ENCODE measurements around the gene RNU5B-1.

RNU5B-1 gene

GRCh38 chr15:65258375-65259262 is 45.9 kb upstream of the RNU5B-1 start:
- Histone ChIP-seq H3K27me3 (ENCODE audit: control insufficient read depth in 1 of 2, insufficient read depth in 1 of 2, low read length in 2 of 2) (no peaks in the 10 kb centered on the region), H2AK5ac (ENCODE audit: low read length, severe bottlenecking) (no peak overlapping the region), H3K27ac (ENCODE audit: low read length, poor library complexity, severe bottlenecking) (no peak overlapping the region), H3K4me3 (ENCODE audit: insufficient read depth in 1 of 2, low read depth in 1 of 2, low read length in 2 of 2) (no peak overlapping the region), H3K4ac (ENCODE audit: low read depth in 1 of 2, low read length in 2 of 2) (peak overlapping the region in 1 of 2 experiments; percentile 77), H3K4me2 (ENCODE audit: low read length, poor library complexity, severe bottlenecking) (no peak overlapping the region), H4K91ac (ENCODE audit: low read length) (peak overlapping the region; percentile 46), H3K14ac (ENCODE audit: low read length in 2 of 2) (peak overlapping the region in 1 of 2 experiments; percentile 68), H3K23ac (ENCODE audit: low read length in 2 of 2) (no peak overlapping the region), H4K8ac (ENCODE audit: low read length) (peak overlapping the region; percentile 88), H3K9me3 (ENCODE audit: control insufficient read depth, low read length) (no peaks in the 10 kb centered on the region), H3K9ac (ENCODE audit: low read length) (peak overlapping the region; percentile 51), H2BK15ac (ENCODE audit: low read depth, poor library complexity, severe bottlenecking) (peak overlapping the region; percentile 75), H3K79me1 (replicated peaks; ENCODE audit: low read length, poor library complexity, severe bottlenecking) (no peaks in the 10 kb centered on the region), H2AFZ (ENCODE audit: low read depth, low read length) (no peak overlapping the region), H2BK120ac (ENCODE audit: low read depth, low read length) (no peak overlapping the region), H2BK5ac (ENCODE audit: low read depth, low read length, poor library complexity, severe bottlenecking) (no peak overlapping the region), H2BK12ac (ENCODE audit: low read length in 2 of 2) (peak overlapping the region; percentile 47 to 86), H3K4me1 (ENCODE audit: control insufficient read depth, insufficient read depth, low read depth, low read length) (peaks cover 4% of the 10 kb centered on the region), H3K36me3 (ENCODE audit: control insufficient read depth in 1 of 2, insufficient read depth in 2 of 2, low read depth in 1 of 2, low read length in 2 of 2) (peaks cover 15 to 24% of the 10 kb centered on the region in 2 experiments), H3K18ac (ENCODE audit: low read depth in 1 of 2, low read length in 2 of 2) (peak overlapping the region; percentile 85 to 89)
- DNase-seq, result peak; percentile 79
- 46% methylated on average over 5 of the region's 5 CpGs for WGBS

- H3K79me1 ChIP-seq (replicated peaks; ENCODE audit: low read length, poor library complexity, severe bottlenecking), result no peaks in the 10 kb centered on the region
- no peak overlapping the region for H2BK5ac ChIP-seq (ENCODE audit: low read depth, low read length, poor library complexity, severe bottlenecking)
- H3K27me3 ChIP-seq (ENCODE audit: control insufficient read depth in 1 of 2, insufficient read depth in 1 of 2, low read length in 2 of 2), result no peaks in the 10 kb centered on the region
- H3K18ac ChIP-seq (ENCODE audit: low read depth in 1 of 2, low read length in 2 of 2), result peak overlapping the region in 1 of 2 experiments; percentile 18
- H3K9me3 ChIP-seq (ENCODE audit: control insufficient read depth, low read length), result no peaks in the 10 kb centered on the region
- no peak overlapping the region for H4K8ac ChIP-seq (ENCODE audit: low read length)
- H3K23ac ChIP-seq (ENCODE audit: low read length in 2 of 2), result no peak overlapping the region
- peak overlapping the region; percentile 51 for H3K9ac ChIP-seq (ENCODE audit: low read length)
- H3K36me3 ChIP-seq (ENCODE audit: control insufficient read depth in 1 of 2, insufficient read depth in 2 of 2, low read depth in 1 of 2, low read length in 2 of 2), result peaks cover 15 to 24% of the 10 kb centered on the region in 2 experiments
- 88% methylated on average over 6 of the region's 7 CpGs for WGBS
- no peak overlapping the region for H3K4ac ChIP-seq (ENCODE audit: low read depth in 1 of 2, low read length in 2 of 2)
- H4K91ac ChIP-seq (ENCODE audit: low read length), result no peak overlapping the region
- H2BK120ac ChIP-seq (ENCODE audit: low read depth, low read length), result no peak overlapping the region
- no peak overlapping the region for H3K4me3 ChIP-seq (ENCODE audit: insufficient read depth in 1 of 2, low read depth in 1 of 2, low read length in 2 of 2)
- no peak overlapping the region for H3K4me2 ChIP-seq (ENCODE audit: low read length, poor library complexity, severe bottlenecking)
- H3K14ac ChIP-seq (ENCODE audit: low read length in 2 of 2), result no peak overlapping the region
- DNase-seq, result no peak
- H2BK15ac ChIP-seq (ENCODE audit: low read depth, poor library complexity, severe bottlenecking), result no peak overlapping the region
- H2BK12ac ChIP-seq (ENCODE audit: low read length in 2 of 2), result no peak overlapping the region
- H3K4me1 ChIP-seq (ENCODE audit: control insufficient read depth, insufficient read depth, low read depth, low read length), result peaks cover 4% of the 10 kb centered on the region
- H3K27ac ChIP-seq (ENCODE audit: low read length, poor library complexity, severe bottlenecking), result no peak overlapping the region
- no peak overlapping the region for H2AFZ ChIP-seq (ENCODE audit: low read depth, low read length)
- H2AK5ac ChIP-seq (ENCODE audit: low read length, severe bottlenecking), result no peak overlapping the region
Measured at GRCh38 chr15:65259367-65259797, 45.1 kb upstream of the RNU5B-1 start.

DNA sequence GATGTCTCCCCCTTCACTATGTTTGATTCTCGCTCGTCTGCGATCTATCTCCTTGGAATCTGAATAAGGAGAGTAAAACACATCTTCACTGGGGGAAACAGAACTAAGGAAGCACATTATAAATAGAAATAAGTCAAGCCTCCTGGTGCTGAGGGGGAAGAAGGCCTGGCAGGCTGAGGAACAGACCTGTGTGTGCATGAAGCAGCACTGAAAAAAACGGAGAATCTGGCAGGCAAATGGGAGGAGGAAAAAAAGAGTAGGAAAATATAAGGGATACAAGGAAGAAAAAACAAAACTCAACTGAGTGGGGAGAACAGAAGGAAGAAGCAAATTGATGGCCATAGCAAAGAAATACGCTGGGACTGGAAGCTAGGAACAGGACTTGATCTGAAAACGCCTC is 43.5 kb upstream of the RNU5B-1 start:
- H3K18ac ChIP-seq (ENCODE audit: low read depth in 1 of 2, low read length in 2 of 2), result no peak overlapping the region
- H4K8ac ChIP-seq (ENCODE audit: low read length), result no peak overlapping the region
- H3K27me3 ChIP-seq (ENCODE audit: control insufficient read depth in 1 of 2, insufficient read depth in 1 of 2, low read length in 2 of 2), result no peaks in the 10 kb centered on the region
- H3K4ac ChIP-seq (ENCODE audit: low read depth in 1 of 2, low read length in 2 of 2), result no peak overlapping the region
- no peak overlapping the region for H3K4me3 ChIP-seq (ENCODE audit: insufficient read depth in 1 of 2, low read depth in 1 of 2, low read length in 2 of 2)
- H3K36me3 ChIP-seq (ENCODE audit: control insufficient read depth in 1 of 2, insufficient read depth in 2 of 2, low read depth in 1 of 2, low read length in 2 of 2), result peaks cover 15 to 25% of the 10 kb centered on the region in 2 experiments
- no peak overlapping the region for H2BK12ac ChIP-seq (ENCODE audit: low read length in 2 of 2)
- H3K27ac ChIP-seq (ENCODE audit: low read length, poor library complexity, severe bottlenecking), result no peak overlapping the region
- DNase-seq, result no peak
- H2BK15ac ChIP-seq (ENCODE audit: low read depth, poor library complexity, severe bottlenecking), result no peak overlapping the region
- no peak overlapping the region for H2AK5ac ChIP-seq (ENCODE audit: low read length, severe bottlenecking)
- H3K9me3 ChIP-seq (ENCODE audit: control insufficient read depth, low read length), result no peaks in the 10 kb centered on the region
- H2BK5ac ChIP-seq (ENCODE audit: low read depth, low read length, poor library complexity, severe bottlenecking), result no peak overlapping the region
- no peak overlapping the region for H3K14ac ChIP-seq (ENCODE audit: low read length in 2 of 2)
- no peak overlapping the region for H4K91ac ChIP-seq (ENCODE audit: low read length)
- H3K4me1 ChIP-seq (ENCODE audit: control insufficient read depth, insufficient read depth, low read depth, low read length), result peaks cover 4% of the 10 kb centered on the region
- H3K9ac ChIP-seq (ENCODE audit: low read length), result no peak overlapping the region
- H3K79me1 ChIP-seq (replicated peaks; ENCODE audit: low read length, poor library complexity, severe bottlenecking), result no peaks in the 10 kb centered on the region
- whole genome bisulfite sequencing, result 69% methylated on average over 1 of the region's 6 CpGs
- H3K4me2 ChIP-seq (ENCODE audit: low read length, poor library complexity, severe bottlenecking), result no peak overlapping the region
- H3K23ac ChIP-seq (ENCODE audit: low read length in 2 of 2), result no peak overlapping the region
- no peak overlapping the region for H2AFZ ChIP-seq (ENCODE audit: low read depth, low read length)
- H2BK120ac ChIP-seq (ENCODE audit: low read depth, low read length), result no peak overlapping the region

DNA sequence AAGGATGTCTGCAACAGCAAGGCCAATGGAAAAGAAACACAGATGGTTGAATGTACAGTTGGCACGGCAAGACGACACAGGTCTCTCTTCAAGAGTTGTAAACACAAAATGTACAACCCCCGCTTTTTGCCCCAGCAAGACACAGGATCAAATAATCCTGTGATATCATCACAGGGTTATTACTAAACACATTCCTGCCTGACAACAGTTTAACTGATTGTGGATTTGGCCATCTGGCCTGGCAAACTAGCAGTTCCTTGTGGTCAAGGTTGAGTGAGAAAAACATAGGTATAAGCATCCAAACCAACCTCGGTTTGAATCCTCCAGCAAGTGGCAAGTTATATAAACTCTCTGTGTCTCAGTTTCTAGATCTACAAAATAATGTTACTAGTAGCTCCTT is 41.2 kb upstream of the RNU5B-1 start:
- H3K18ac ChIP-seq (ENCODE audit: low read depth in 1 of 2, low read length in 2 of 2), result no peak overlapping the region
- no peak overlapping the region for H2BK12ac ChIP-seq (ENCODE audit: low read length in 2 of 2)
- no peak overlapping the region for H4K8ac ChIP-seq (ENCODE audit: low read length)
- H3K36me3 ChIP-seq (ENCODE audit: control insufficient read depth in 1 of 2, insufficient read depth in 2 of 2, low read depth in 1 of 2, low read length in 2 of 2), result peaks cover 15 to 27% of the 10 kb centered on the region in 2 experiments
- no peak overlapping the region for H3K14ac ChIP-seq (ENCODE audit: low read length in 2 of 2)
- H2AK5ac ChIP-seq (ENCODE audit: low read length, severe bottlenecking), result no peak overlapping the region
- peaks cover 3% of the 10 kb centered on the region for H3K79me1 ChIP-seq (replicated peaks; ENCODE audit: low read length, poor library complexity, severe bottlenecking)
- no peak overlapping the region for H2BK120ac ChIP-seq (ENCODE audit: low read depth, low read length)
- H3K23ac ChIP-seq (ENCODE audit: low read length in 2 of 2), result no peak overlapping the region
- H2BK15ac ChIP-seq (ENCODE audit: low read depth, poor library complexity, severe bottlenecking), result no peak overlapping the region
- H3K27ac ChIP-seq (ENCODE audit: low read length, poor library complexity, severe bottlenecking), result no peak overlapping the region
- H3K4ac ChIP-seq (ENCODE audit: low read depth in 1 of 2, low read length in 2 of 2), result peak overlapping the region in 1 of 2 experiments; percentile 17
- no peaks in the 10 kb centered on the region for H3K27me3 ChIP-seq (ENCODE audit: control insufficient read depth in 1 of 2, insufficient read depth in 1 of 2, low read length in 2 of 2)
- H2AFZ ChIP-seq (ENCODE audit: low read depth, low read length), result no peak overlapping the region
- H3K4me3 ChIP-seq (ENCODE audit: insufficient read depth in 1 of 2, low read depth in 1 of 2, low read length in 2 of 2), result no peak overlapping the region
- no peak overlapping the region for H3K9ac ChIP-seq (ENCODE audit: low read length)
- WGBS, result 88% methylated on average over 2 of the region's 4 CpGs
- no peak overlapping the region for H2BK5ac ChIP-seq (ENCODE audit: low read depth, low read length, poor library complexity, severe bottlenecking)
- no peaks in the 10 kb centered on the region for H3K9me3 ChIP-seq (ENCODE audit: control insufficient read depth, low read length)
- H3K4me1 ChIP-seq (ENCODE audit: control insufficient read depth, insufficient read depth, low read depth, low read length), result peaks cover 4% of the 10 kb centered on the region
- H4K91ac ChIP-seq (ENCODE audit: low read length), result no peak overlapping the region
- no peak for DNase-seq
- no peak overlapping the region for H3K4me2 ChIP-seq (ENCODE audit: low read length, poor library complexity, severe bottlenecking)

Data from mesenchymal stem cell (in vitro differentiated cells and primary cell).